DND-41 (cell line): ENCODE results near the gene UBE2H.

Experiments
- ATAC-seq: fragments of 200-7000 bp; cut with Tn5 transposase; 3 replicates; pipeline ENCODE4 v1.9.1; 2021; ENCODE audit warnings: low read depth; ENCODE audit not compliant: insufficient read depth
- DNase-seq: peaks from one replicate; pipeline ENCODE4 v3.0.0-alpha.2; 2020
- H2AFZ ChIP-seq: 2 replicates; pipeline ENCODE4 v1.6.0; 2012; ENCODE audit warnings: low read depth, low read length
- H3K27ac ChIP-seq: 2 replicates; pipeline ENCODE4 v1.5.1; 2012; ENCODE audit warnings: low read length, inconsistent platforms
- H3K27me3 ChIP-seq: fragments of 200-600 bp; sonication (generic); 2 replicates; pipeline ENCODE4 v1.6.0; 2012; ENCODE audit warnings: low read length, mild to moderate bottlenecking, inconsistent platforms; ENCODE audit not compliant: insufficient read depth, poor library complexity
- H3K36me3 ChIP-seq: 2 replicates; pipeline ENCODE4 v1.5.1; 2012; ENCODE audit warnings: low read length, inconsistent platforms; ENCODE audit not compliant: insufficient read depth
- H3K4me1 ChIP-seq: 2 replicates; pipeline ENCODE4 v1.5.1; 2012; ENCODE audit warnings: mild to moderate bottlenecking, low read length; ENCODE audit not compliant: insufficient read depth
- H3K4me2 ChIP-seq: 2 replicates; pipeline ENCODE4 v1.6.0; 2012; ENCODE audit warnings: mild to moderate bottlenecking, moderate library complexity, low read length, inconsistent platforms; ENCODE audit not compliant: insufficient read depth
- H3K4me3 ChIP-seq, 2 experiments: fragments of 200-600 bp in 1 of 2; shearing (Covaris generic) in 1 of 2; 2 replicates each; pipeline ENCODE4 v1.5.1; 2012 to 2016; ENCODE audit warnings: inconsistent platforms in 2 of 2, low read length in 2 of 2, mild to moderate bottlenecking in 2 of 2, low read depth in 1 of 2, moderate library complexity in 1 of 2
- H3K79me2 ChIP-seq: 2 replicates; pipeline ENCODE4 v1.6.0; 2012; ENCODE audit warnings: low read length, inconsistent platforms; ENCODE audit not compliant: insufficient read depth
- H3K9ac ChIP-seq: 2 replicates; pipeline ENCODE4 v1.6.0; 2012; ENCODE audit warnings: low read depth, mild to moderate bottlenecking, inconsistent platforms, low read length, moderate library complexity
- H3K9me3 ChIP-seq: 2 replicates; pipeline ENCODE4 v1.5.1; 2012; ENCODE audit warnings: low read length, moderate library complexity, mild to moderate bottlenecking, inconsistent platforms; ENCODE audit not compliant: insufficient read depth, severe bottlenecking
- H4K20me1 ChIP-seq: 2 replicates; pipeline ENCODE4 v1.6.0; 2012; ENCODE audit warnings: low read length; ENCODE audit not compliant: insufficient read depth
- CTCF ChIP-seq: IDR thresholded peaks from 2 replicates; pipeline ENCODE4 v1.5.1; 2012; ENCODE audit warnings: borderline replicate concordance, low read length, moderate library complexity, mild to moderate bottlenecking; ENCODE audit not compliant: poor library complexity, severe bottlenecking; ENCODE audit errors: extremely low read depth
- EZH2 ChIP-seq: IDR thresholded peaks from 3 replicates; pipeline ENCODE4 v1.6.1; 2012; ENCODE audit warnings: borderline replicate concordance, low read depth, mild to moderate bottlenecking, moderate library complexity, low read length, inconsistent platforms; ENCODE audit not compliant: severe bottlenecking

The UBE2H gene

GRCh38 chr7:129914536-129915272, 38.1 kb downstream of the UBE2H start:
- H3K4me2 ChIP-seq, result no peak overlapping the region
- no peak overlapping the region for H3K9ac ChIP-seq
- DNase-seq, result no peak
- TF ChIP-seq EZH2, result no peak
- no peak for TF ChIP-seq CTCF
- H3K4me3 ChIP-seq, result no peak overlapping the region
- no peaks in the 10 kb centered on the region for H3K27me3 ChIP-seq
- 0 out of 2 replicates have a peak, but pooled peaks cover 5% of the 10 kb centered on the region for H4K20me1 ChIP-seq
- H3K79me2 ChIP-seq, result no peaks in the 10 kb centered on the region
- no peaks in the 10 kb centered on the region for H3K9me3 ChIP-seq
- no peak overlapping the region for H3K27ac ChIP-seq
- no peak overlapping the region for H2AFZ ChIP-seq
- ATAC-seq, result no peak
- no peaks in the 10 kb centered on the region for H3K4me1 ChIP-seq
- no peaks in the 10 kb centered on the region for H3K36me3 ChIP-seq

- H3K4me1 ChIP-seq, result no peaks in the 10 kb centered on the region
- H3K36me3 ChIP-seq, result no peaks in the 10 kb centered on the region
- H3K27me3 ChIP-seq, result no peaks in the 10 kb centered on the region
- no peaks in the 10 kb centered on the region for H3K79me2 ChIP-seq
- H2AFZ ChIP-seq, result no peak overlapping the region
- H3K4me2 ChIP-seq, result no peak overlapping the region
- H3K9ac ChIP-seq, result no peak overlapping the region
- no peak overlapping the region for H3K4me3 ChIP-seq
- H3K9me3 ChIP-seq, result no peaks in the 10 kb centered on the region
- ATAC-seq, result no peak
- H3K27ac ChIP-seq, result no peak overlapping the region
- DNase-seq, result no peak
- TF ChIP-seq CTCF, result no peak
- no peak for TF ChIP-seq EZH2
- 0 out of 2 replicates have a peak, but pooled peaks cover 5% of the 10 kb centered on the region for H4K20me1 ChIP-seq
Measured at GRCh38 chr7:129913428-129913827, 39.3 kb downstream of the UBE2H start.

- Histone ChIP-seq H3K27ac (no peak overlapping the region), H3K36me3 (no peaks in the 10 kb centered on the region), H3K27me3 (no peaks in the 10 kb centered on the region), H3K9me3 (no peaks in the 10 kb centered on the region), H3K4me2 (no peak overlapping the region), H3K4me3 (no peak overlapping the region), H3K4me1 (no peaks in the 10 kb centered on the region), H2AFZ (no peak overlapping the region), H4K20me1 (0 out of 2 replicates have a peak, but pooled peaks cover 5% of the 10 kb centered on the region), H3K9ac (no peak overlapping the region), H3K79me2 (no peaks in the 10 kb centered on the region)
- ATAC-seq (no peak), DNase-seq (no peak)
- TF ChIP-seq CTCF (no peak), EZH2 (no peak)
Measured at GRCh38 chr7:129911790-129912189, 41.0 kb downstream of the UBE2H start.
